Parathyroid adenoma (tissue), 2 donors: ENCODE results near the gene MYCBP2.
A peak's percentile ranks its signal among the peaks of the same experiment; 100 is the strongest.

Experiments used
- H2AFZ ChIP-seq: fragments of 300-600 bp; sonication (generic); one replicate; pipeline ENCODE4 v1.7.0; 2017; ENCODE audit warnings: antibody characterized with exemption, mild to moderate bottlenecking
- H3K27ac ChIP-seq: fragments of 300-600 bp; sonication (generic); one replicate; pipeline ENCODE4 v1.7.0; 2017
- H3K27me3 ChIP-seq: fragments of 300-600 bp; sonication (generic); one replicate; pipeline ENCODE4 v1.7.0; 2017; ENCODE audit warnings: low read length; ENCODE audit not compliant: control insufficient read depth, insufficient read depth
- H3K36me3 ChIP-seq: fragments of 300-600 bp; sonication (generic); one replicate; pipeline ENCODE4 v1.7.0; 2017; ENCODE audit warnings: low read length; ENCODE audit not compliant: control insufficient read depth, insufficient read depth
- H3K4me1 ChIP-seq: fragments of 300-600 bp; sonication (generic); one replicate; pipeline ENCODE4 v1.7.0; 2017; ENCODE audit warnings: control low read depth
- H3K4me2 ChIP-seq: fragments of 300-600 bp; sonication (generic); one replicate; pipeline ENCODE4 v1.7.0; 2017; ENCODE audit warnings: low read length
- H3K4me3 ChIP-seq: fragments of 300-600 bp; sonication (generic); one replicate; pipeline ENCODE4 v1.7.0; 2017; ENCODE audit warnings: low read depth, low read length
- H3K79me2 ChIP-seq: fragments of 300-600 bp; sonication (generic); one replicate; pipeline ENCODE4 v1.7.0; 2017; ENCODE audit warnings: control low read depth
- H3K9ac ChIP-seq: fragments of 300-600 bp; sonication (generic); one replicate; pipeline ENCODE4 v1.7.0; 2017; ENCODE audit warnings: mild to moderate bottlenecking
- H3K9me3 ChIP-seq: fragments of 300-600 bp; sonication (generic); one replicate; pipeline ENCODE4 v1.7.0; 2017; ENCODE audit warnings: low read length; ENCODE audit not compliant: control insufficient read depth
- CTCF ChIP-seq: fragments of 300-600 bp; sonication (generic); IDR thresholded peaks from one replicate; pipeline ENCODE4 v1.7.0; 2017; ENCODE audit warnings: antibody characterized with exemption, mild to moderate bottlenecking
- donor health status: primary hyperparathyroidism.

The MYCBP2 gene

GRCh38 chr13:77333594-77333993, 6.7 kb upstream of the MYCBP2 start:
- H3K9me3 ChIP-seq, result no peaks in the 10 kb centered on the region
- H3K4me3 ChIP-seq, result no peak overlapping the region
- no peak overlapping the region for H3K27ac ChIP-seq
- no peak overlapping the region for H3K9ac ChIP-seq
- no peaks in the 10 kb centered on the region for H3K27me3 ChIP-seq
- no peaks in the 10 kb centered on the region for H3K36me3 ChIP-seq
- no peaks in the 10 kb centered on the region for H3K79me2 ChIP-seq
- no peak overlapping the region for H3K4me2 ChIP-seq
- peaks cover 2% of the 10 kb centered on the region for H3K4me1 ChIP-seq
- no peak for TF ChIP-seq CTCF
- H2AFZ ChIP-seq, result no peak overlapping the region

- no peak for TF ChIP-seq CTCF
Observed at GRCh38 chr13:77331421-77331820, 4.5 kb upstream of the MYCBP2 start.

GRCh38 chr13:77329911-77330584, 3.2 kb upstream of the MYCBP2 start:
- H3K4me2 ChIP-seq, result peak overlapping the region; percentile 76
- peaks cover 5% of the 10 kb centered on the region for H3K4me1 ChIP-seq
- H3K9ac ChIP-seq, result peak overlapping the region; percentile 72
- peak overlapping the region; percentile 95 for H2AFZ ChIP-seq
- H3K79me2 ChIP-seq, result peaks cover under 1% of the 10 kb centered on the region
- TF ChIP-seq CTCF, result no peak
- no peaks in the 10 kb centered on the region for H3K27me3 ChIP-seq
- no peaks in the 10 kb centered on the region for H3K36me3 ChIP-seq
- peak overlapping the region; percentile 70 for H3K4me3 ChIP-seq
- peak overlapping the region; percentile 83 for H3K27ac ChIP-seq
- no peaks in the 10 kb centered on the region for H3K9me3 ChIP-seq

More at GRCh38 chr13:77331421-77331820, 4.5 kb upstream of the MYCBP2 start:
- no peaks in the 10 kb centered on the region for H3K9me3 ChIP-seq
- H2AFZ ChIP-seq, result no peak overlapping the region
- no peak overlapping the region for H3K4me2 ChIP-seq
- H3K79me2 ChIP-seq, result no peaks in the 10 kb centered on the region
- peaks cover 5% of the 10 kb centered on the region for H3K4me1 ChIP-seq
- no peak overlapping the region for H3K27ac ChIP-seq
- no peaks in the 10 kb centered on the region for H3K27me3 ChIP-seq
- H3K9ac ChIP-seq, result no peak overlapping the region
- no peaks in the 10 kb centered on the region for H3K36me3 ChIP-seq
- H3K4me3 ChIP-seq, result no peak overlapping the region

GRCh38 chr13:77329133-77329910, 2.4 kb upstream of the MYCBP2 start:
- TF ChIP-seq CTCF, result no peak
- Histone ChIP-seq H3K9ac (peak overlapping the region; percentile 72), H3K36me3 (no peaks in the 10 kb centered on the region), H3K79me2 (peaks cover 4% of the 10 kb centered on the region), H3K27me3 (no peaks in the 10 kb centered on the region), H3K4me2 (peak overlapping the region; percentile 76), H2AFZ (peak overlapping the region; percentile 95), H3K9me3 (no peaks in the 10 kb centered on the region), H3K4me3 (peak overlapping the region; percentile 70), H3K4me1 (peaks cover 7% of the 10 kb centered on the region), H3K27ac (peak overlapping the region; percentile 83)
